NCI-H2171 (cell line): ENCODE results near the gene ARHGAP24.

Experiments used
- DNase-seq: peaks from one replicate; lab custom pipeline; 2025; lab: John Stamatoyannopoulos, UW

Gene ARHGAP24

GRCh38 chr4:85697854-85698253 lies 222.9 kb downstream of the ARHGAP24 start:
- no peak for DNase-seq

GRCh38 chr4:85700362-85700761 lies 225.4 kb downstream of the ARHGAP24 start:
- no peak for DNase-seq

GRCh38 chr4:85701861-85702321 lies 226.9 kb downstream of the ARHGAP24 start:
- DNase-seq = no peak

GRCh38 chr4:85703096-85703495 lies 228.1 kb downstream of the ARHGAP24 start:
- no peak for DNase-seq

GRCh38 chr4:85707611-85708010 lies 232.7 kb downstream of the ARHGAP24 start:
- DNase-seq = no peak

GRCh38 chr4:85708468-85708867 lies 233.5 kb downstream of the ARHGAP24 start:
- DNase-seq = no peak

- DNase-seq = no peak
Measured at GRCh38 chr4:85713005-85713404, 238.1 kb downstream of the ARHGAP24 start.

- no peak for DNase-seq
Measured at GRCh38 chr4:85715991-85716737, 241.2 kb downstream of the ARHGAP24 start.

GRCh38 chr4:85717351-85717750 lies 242.4 kb downstream of the ARHGAP24 start:
- no peak for DNase-seq

GRCh38 chr4:85717847-85718246 lies 242.9 kb downstream of the ARHGAP24 start:
- no peak for DNase-seq

GRCh38 chr4:85720735-85721134 lies 245.8 kb downstream of the ARHGAP24 start:
- no peak for DNase-seq

GRCh38 chr4:85722401-85722800 lies 247.5 kb downstream of the ARHGAP24 start:
- no peak for DNase-seq

- no peak for DNase-seq
Measured at GRCh38 chr4:85722807-85723206, 247.9 kb downstream of the ARHGAP24 start.

- DNase-seq = no peak
Measured at GRCh38 chr4:85724791-85725563, 250.0 kb downstream of the ARHGAP24 start.

- DNase-seq = no peak
Measured at GRCh38 chr4:85725721-85726170, 250.8 kb downstream of the ARHGAP24 start.

- no peak for DNase-seq
Measured at GRCh38 chr4:85726555-85726954, 251.6 kb downstream of the ARHGAP24 start.

GRCh38 chr4:85728464-85728863 lies 253.5 kb downstream of the ARHGAP24 start:
- no peak for DNase-seq

GRCh38 chr4:85732124-85732523 lies 257.2 kb downstream of the ARHGAP24 start:
- no peak for DNase-seq

GRCh38 chr4:85733798-85734197 lies 258.8 kb downstream of the ARHGAP24 start:
- DNase-seq = no peak

- DNase-seq = no peak
Measured at GRCh38 chr4:85734424-85734831, 259.5 kb downstream of the ARHGAP24 start.

GRCh38 chr4:85736571-85736970 lies 261.6 kb downstream of the ARHGAP24 start:
- no peak for DNase-seq

GRCh38 chr4:85737254-85737653 lies 262.3 kb downstream of the ARHGAP24 start:
- no peak for DNase-seq

- DNase-seq = no peak
Measured at GRCh38 chr4:85738721-85739120, 263.8 kb downstream of the ARHGAP24 start.
